ENCODE data around the gene TAF1B.

TAF1B gene

DNA sequence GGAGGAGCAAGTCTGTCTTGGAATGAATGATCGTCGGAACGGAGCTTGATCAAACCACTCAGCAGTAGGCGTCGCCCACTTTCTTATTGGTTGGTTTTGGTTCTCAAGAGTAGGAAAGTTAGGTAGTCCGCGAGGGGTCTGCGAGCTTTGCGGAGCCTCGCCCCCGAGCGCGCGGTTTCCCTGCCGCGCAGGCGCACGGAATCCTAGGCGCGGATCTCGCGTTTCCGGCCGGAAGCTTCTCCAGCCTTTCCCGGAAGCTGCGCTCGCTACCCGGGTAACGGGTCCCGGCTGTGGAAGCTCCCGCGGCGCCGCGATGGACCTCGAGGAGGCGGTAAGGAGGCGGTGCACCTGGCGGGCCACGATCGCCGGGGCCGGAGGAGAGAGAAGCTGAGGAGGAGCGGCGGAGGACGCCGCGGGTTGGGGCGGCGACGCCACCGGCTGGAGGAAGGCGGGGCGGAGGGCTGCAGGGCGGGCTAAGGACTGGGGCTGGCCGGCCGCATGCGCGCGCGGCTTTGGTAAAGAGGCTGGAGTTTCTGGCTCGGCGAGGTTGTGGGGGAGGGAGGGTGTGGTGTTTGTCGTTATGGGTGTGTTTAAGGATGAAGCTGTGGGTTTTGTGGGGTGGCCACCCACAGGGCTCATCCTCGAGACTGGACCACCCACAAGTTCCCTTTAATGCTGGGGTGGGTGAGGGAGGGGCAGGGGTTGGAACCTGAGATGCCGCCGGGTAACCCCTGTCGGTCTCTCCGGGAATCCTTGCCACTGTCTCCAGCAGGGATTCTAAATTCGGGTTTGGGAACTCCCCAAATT is at the start of gene TAF1B:
TAF1B (plus strand) TSS at position 246 of the 807 bp plus-strand sequence; CDS start at position 314, 68 bp downstream.
- no peaks in the 10 kb centered on the region for H3K4me1 ChIP-seq (ENCODE audit: control insufficient read depth, insufficient read depth, low read length)
- peaks cover 6% of the 10 kb centered on the region for H3K36me3 ChIP-seq (ENCODE audit: control insufficient read depth, insufficient read depth, low read length)
- peak within 1 kb of the TSS; percentile 67 for H3K27ac ChIP-seq (ENCODE audit: low read depth, low read length)
- H3K4me3 ChIP-seq (ENCODE audit: low read length) = peak within 1 kb of the TSS; percentile 80
- no peaks in the 10 kb centered on the region for H3K27me3 ChIP-seq (ENCODE audit: control insufficient read depth, insufficient read depth, low read length)
- H3K9ac ChIP-seq (ENCODE audit: low read length) = peak within 1 kb of the TSS; percentile 75

DNA sequence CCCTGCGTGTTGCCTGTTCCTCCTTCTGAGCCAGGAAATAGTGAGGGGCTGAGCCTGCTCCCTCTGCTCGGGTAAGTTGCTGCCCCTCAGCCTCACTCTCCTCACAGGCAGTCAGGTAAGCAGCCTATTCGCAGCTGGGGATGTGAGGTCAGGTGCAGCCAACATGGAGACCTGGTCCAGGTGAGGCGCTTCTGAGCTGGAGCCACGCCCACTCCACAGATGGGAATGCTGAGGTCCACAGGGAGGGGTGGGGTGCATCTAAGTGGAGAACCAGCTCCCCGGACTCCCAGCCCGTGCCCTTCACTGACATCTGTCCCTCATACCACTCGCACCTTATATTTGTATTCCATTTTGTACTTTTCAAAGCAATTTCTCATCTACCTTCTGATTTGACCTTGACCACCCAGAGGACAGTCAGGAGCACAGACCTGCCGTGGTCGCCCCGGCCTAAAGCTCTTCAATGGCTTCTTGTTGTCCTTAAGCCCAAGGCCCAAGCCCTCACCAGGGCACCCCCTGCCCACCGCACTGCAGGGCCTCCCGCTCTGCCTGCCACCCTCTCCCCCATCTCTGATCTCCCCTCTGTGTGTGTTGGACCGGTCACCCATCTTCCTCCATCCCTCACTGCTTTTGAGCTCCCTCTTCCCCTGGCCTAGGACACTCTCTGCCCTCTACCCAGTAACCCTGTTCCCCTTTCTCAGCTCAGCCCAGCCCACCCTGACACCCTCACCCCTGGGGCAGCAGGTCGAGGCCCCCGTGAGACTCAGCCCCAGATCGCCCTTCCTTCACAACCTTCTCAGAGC is 49.2 kb upstream of the TAF1B start:
- no peaks in the 10 kb centered on the region for H3K27me3 ChIP-seq (ENCODE audit: control insufficient read depth, insufficient read depth, low read length)
- H3K4me3 ChIP-seq (ENCODE audit: low read length) = no peak overlapping the region
- H3K4me1 ChIP-seq (ENCODE audit: control insufficient read depth, insufficient read depth, low read length) = no peaks in the 10 kb centered on the region
- H3K9ac ChIP-seq (ENCODE audit: low read length) = no peak overlapping the region
- H3K36me3 ChIP-seq (ENCODE audit: control insufficient read depth, insufficient read depth, low read length) = no peaks in the 10 kb centered on the region
- H3K27ac ChIP-seq (ENCODE audit: low read depth, low read length) = no peak overlapping the region

DNA sequence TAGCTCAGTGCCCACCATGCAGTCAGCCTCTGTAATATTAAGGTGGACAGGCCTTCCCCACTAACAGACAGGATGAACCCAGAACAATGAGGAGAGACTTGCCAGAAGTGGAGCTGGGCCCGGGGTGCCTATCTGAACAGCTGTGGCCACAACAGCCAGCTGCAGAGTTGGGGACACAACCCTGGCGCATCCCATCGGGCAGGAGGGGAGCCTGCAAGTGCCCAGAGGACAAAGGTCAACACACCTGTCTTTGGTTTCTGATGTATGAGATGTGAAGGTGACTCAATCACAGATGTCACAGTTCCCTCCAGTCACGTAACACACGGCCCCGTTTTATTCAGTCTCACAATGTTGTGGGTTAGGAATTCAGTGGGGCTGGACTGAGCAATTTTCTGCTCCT is 48.2 kb upstream of the TAF1B start:
- no peak overlapping the region for H3K9ac ChIP-seq (ENCODE audit: low read length)
- no peak overlapping the region for H3K4me3 ChIP-seq (ENCODE audit: low read length)
- H3K4me1 ChIP-seq (ENCODE audit: control insufficient read depth, insufficient read depth, low read length) = no peaks in the 10 kb centered on the region
- H3K27me3 ChIP-seq (ENCODE audit: control insufficient read depth, insufficient read depth, low read length) = no peaks in the 10 kb centered on the region
- no peak overlapping the region for H3K27ac ChIP-seq (ENCODE audit: low read depth, low read length)
- no peaks in the 10 kb centered on the region for H3K36me3 ChIP-seq (ENCODE audit: control insufficient read depth, insufficient read depth, low read length)

DNA sequence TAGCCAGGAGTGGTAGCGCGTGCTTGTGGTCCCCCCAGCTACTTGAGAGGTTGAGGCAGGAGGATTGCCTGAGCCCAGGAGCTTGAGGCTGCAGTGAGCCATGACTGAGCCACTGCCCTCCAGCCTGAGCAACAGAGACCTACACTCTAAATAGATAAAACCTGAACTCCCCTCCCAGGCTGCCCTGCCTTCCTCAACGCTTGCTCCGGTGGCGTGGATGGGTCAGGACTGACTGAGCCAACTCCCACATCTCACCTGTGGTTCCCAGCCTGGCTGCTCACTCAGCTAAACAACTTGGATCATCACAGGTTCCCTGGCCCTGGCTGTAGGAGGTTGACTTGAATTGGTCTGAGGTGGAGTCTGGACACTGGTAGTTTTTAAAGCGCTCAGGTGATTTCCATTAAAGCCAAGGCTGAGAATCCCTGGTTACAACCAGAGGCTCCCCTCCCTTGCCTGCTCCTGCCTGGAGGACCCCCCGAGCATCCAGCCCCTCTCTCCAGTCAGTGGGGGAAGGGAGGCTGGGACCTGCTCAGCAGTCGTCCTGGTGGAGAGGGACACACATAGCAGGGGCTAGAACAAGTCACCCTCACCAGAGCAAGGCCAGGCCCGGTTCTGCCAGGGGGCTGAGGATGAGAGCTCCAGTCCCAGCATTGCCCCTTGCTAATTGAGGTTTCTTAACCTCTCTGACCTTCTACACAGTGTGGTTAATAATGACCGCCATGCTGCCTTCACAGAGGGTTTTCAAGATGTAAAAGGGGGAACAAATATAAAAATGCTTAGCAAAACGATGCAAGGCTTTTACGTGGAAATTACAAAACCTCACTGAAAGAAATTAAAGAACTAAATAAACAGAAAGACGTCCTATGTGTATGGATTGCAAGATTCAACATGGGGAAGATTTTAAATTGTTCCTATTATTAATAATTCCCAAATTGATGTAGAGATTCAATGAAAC is 46.9 kb upstream of the TAF1B start:
- H3K27me3 ChIP-seq (ENCODE audit: control insufficient read depth, insufficient read depth, low read length) = no peaks in the 10 kb centered on the region
- no peak overlapping the region for H3K9ac ChIP-seq (ENCODE audit: low read length)
- no peaks in the 10 kb centered on the region for H3K36me3 ChIP-seq (ENCODE audit: control insufficient read depth, insufficient read depth, low read length)
- no peak overlapping the region for H3K4me3 ChIP-seq (ENCODE audit: low read length)
- no peaks in the 10 kb centered on the region for H3K4me1 ChIP-seq (ENCODE audit: control insufficient read depth, insufficient read depth, low read length)
- no peak overlapping the region for H3K27ac ChIP-seq (ENCODE audit: low read depth, low read length)

DNA sequence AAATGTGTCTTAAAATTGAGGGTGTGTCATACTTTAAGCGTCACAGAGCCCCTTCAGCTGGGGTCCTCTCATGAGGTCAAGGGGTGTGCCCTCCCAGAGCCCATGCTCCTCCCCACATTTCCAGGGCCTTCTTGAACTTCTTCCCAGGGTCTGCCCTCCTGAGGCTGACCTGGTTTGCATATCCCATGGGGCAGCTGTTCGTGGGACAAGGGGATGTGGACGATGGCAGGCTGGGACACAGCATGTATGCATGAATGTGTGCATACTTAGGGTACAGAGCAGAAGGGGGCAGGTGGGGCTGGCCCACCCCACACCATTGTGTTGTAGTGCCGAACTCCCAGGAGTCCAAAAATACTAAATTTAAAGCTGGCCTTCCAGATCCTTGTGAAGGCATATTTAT is 46.2 kb upstream of the TAF1B start:
- Histone ChIP-seq H3K27ac (ENCODE audit: low read depth, low read length) (no peak overlapping the region), H3K4me3 (ENCODE audit: low read length) (no peak overlapping the region), H3K27me3 (ENCODE audit: control insufficient read depth, insufficient read depth, low read length) (no peaks in the 10 kb centered on the region), H3K36me3 (ENCODE audit: control insufficient read depth, insufficient read depth, low read length) (no peaks in the 10 kb centered on the region), H3K4me1 (ENCODE audit: control insufficient read depth, insufficient read depth, low read length) (no peaks in the 10 kb centered on the region), H3K9ac (ENCODE audit: low read length) (no peak overlapping the region)

DNA sequence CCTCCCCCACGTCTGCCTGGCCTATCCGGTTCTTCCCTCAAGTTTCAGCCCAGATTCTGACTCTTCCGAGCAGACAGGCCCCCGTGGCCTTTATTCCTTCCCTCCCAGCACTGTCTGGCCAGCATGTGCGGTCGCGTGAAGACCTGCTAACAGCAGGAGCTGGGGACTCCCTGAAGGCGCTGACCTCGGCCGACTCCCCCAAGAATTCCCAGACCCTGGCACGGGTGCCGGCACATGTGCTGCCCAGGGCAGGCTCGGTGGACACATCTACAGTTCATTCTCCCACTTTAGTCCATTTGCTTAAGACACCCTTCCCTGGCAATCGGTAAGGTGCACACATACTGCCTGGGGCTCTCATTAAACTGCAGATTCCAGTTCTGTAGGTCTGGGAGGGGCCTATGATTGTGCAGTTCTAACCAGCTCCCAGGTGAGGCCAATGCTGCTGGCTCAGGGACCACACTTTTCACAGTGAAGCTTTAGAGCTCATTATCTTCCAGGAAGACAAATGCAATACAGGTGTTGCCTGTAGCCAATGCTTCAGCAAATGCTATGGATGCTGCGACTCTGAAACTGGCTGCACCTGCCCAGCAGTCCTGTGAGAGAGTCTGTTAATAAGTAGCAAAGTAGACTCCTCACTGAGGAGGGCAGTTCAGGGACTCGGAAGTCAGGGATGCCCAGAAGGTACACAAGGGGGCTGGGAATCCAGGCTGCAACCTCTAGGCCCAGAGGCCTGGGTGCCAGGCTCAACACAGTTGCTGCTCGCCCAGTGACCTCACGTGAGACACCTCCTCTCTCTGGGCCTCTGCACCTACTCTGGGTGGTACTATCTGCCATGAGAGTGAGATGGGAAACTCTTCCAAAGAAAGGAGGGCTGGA is 45.4 kb upstream of the TAF1B start:
- no peak overlapping the region for H3K4me3 ChIP-seq (ENCODE audit: low read length)
- H3K36me3 ChIP-seq (ENCODE audit: control insufficient read depth, insufficient read depth, low read length) = no peaks in the 10 kb centered on the region
- no peak overlapping the region for H3K9ac ChIP-seq (ENCODE audit: low read length)
- no peaks in the 10 kb centered on the region for H3K27me3 ChIP-seq (ENCODE audit: control insufficient read depth, insufficient read depth, low read length)
- no peaks in the 10 kb centered on the region for H3K4me1 ChIP-seq (ENCODE audit: control insufficient read depth, insufficient read depth, low read length)
- no peak overlapping the region for H3K27ac ChIP-seq (ENCODE audit: low read depth, low read length)

DNA sequence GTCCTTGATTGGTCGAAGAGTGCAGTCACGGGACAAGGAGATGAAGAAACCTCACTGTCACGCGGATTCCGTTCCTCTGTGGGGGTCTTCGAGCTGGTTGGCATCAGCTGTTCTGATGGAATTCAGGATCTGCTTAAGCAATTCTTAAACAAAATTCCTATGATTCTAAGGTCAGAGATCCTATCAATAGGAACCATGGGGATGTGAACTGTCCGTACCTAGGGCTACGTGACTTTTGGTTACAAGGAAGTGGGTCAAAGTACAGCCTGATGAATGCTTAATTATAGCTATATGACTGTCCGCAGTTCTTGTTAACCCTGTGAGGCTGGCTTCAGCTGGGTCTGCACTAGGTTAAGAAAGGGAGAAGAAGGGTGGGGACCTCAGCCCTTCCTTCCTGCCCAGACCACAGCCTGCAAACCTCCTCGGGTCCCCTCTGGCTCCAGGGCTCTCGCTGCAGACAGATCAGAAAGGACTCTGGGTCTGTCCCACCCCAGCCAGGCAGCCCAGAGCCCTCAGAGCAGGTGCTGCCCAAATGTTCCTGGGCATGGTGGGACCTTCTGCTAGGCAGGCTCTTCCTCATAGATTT is 44.2 kb upstream of the TAF1B start:
- Histone ChIP-seq H3K9ac (ENCODE audit: low read length) (no peak overlapping the region), H3K27me3 (ENCODE audit: control insufficient read depth, insufficient read depth, low read length) (no peaks in the 10 kb centered on the region), H3K4me3 (ENCODE audit: low read length) (no peak overlapping the region), H3K4me1 (ENCODE audit: control insufficient read depth, insufficient read depth, low read length) (no peaks in the 10 kb centered on the region), H3K36me3 (ENCODE audit: control insufficient read depth, insufficient read depth, low read length) (no peaks in the 10 kb centered on the region), H3K27ac (ENCODE audit: low read depth, low read length) (no peak overlapping the region)

DNA sequence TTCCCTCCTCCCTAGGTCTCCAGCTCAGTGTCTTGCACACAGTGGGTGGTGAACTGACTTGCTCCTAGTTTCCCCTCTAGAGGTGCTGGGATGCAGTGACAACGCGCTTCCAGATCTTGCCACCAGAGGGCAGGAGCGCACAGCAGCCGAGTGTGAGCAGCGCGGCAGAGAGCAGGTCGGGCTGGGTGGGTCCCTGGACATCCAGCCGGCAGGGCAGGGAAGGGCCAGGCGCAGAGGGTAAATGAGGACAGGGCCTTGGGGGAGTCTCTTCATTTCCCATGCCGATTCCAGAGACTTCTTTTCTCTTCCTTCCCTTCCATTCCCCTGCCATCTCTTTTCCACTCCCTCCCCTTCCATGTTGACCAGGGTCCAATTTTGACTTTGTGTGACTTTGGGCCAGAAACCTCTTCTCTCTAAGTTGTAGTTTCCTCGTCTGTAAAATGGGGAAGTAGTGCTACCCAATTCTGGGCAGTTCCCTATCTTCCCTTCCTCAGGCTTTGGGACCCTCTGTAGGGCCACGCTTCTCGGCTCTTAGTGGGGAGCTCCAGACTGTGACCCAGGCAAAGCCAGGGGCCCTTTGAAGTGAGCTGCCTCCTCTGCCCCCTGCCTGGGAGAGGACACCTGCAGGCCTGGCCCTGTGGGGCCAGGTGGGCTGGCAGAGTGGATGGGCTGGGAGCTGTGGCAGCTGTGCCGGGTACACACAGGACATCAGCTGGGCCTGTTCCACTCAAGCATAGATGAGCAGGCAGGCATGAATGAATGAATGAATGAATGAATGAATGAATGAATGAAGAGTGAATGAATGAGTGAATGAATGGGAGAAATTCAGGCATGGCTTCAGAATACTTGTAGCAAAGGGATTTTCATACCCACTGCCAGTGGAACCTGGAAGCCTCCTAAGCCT is 43.3 kb upstream of the TAF1B start:
- Histone ChIP-seq H3K4me3 (ENCODE audit: low read length) (no peak overlapping the region), H3K27me3 (ENCODE audit: control insufficient read depth, insufficient read depth, low read length) (no peaks in the 10 kb centered on the region), H3K9ac (ENCODE audit: low read length) (no peak overlapping the region)

DNA sequence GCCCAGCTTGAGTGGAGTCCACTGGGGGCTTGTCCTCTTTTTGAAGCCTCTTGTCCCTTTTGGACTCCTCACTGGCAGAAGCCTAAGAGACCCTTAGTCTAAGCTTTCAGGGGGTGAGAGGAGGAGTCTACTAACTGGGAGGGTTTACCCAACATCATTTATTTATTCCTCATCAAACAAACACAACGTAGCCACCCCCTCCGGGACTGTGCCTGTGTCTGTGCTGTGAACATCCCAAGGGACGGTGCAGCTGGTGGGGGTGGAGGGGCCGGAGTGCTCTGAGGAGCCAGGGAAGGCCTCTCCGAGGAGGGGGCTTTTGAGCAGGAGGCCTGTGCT is 42.7 kb upstream of the TAF1B start:
- no peak overlapping the region for H3K9ac ChIP-seq (ENCODE audit: low read length)
- no peak overlapping the region for H3K4me3 ChIP-seq (ENCODE audit: low read length)
- no peak overlapping the region for H3K27ac ChIP-seq (ENCODE audit: low read depth, low read length)
- H3K27me3 ChIP-seq (ENCODE audit: control insufficient read depth, insufficient read depth, low read length) = no peaks in the 10 kb centered on the region
- H3K36me3 ChIP-seq (ENCODE audit: control insufficient read depth, insufficient read depth, low read length) = no peaks in the 10 kb centered on the region
- no peaks in the 10 kb centered on the region for H3K4me1 ChIP-seq (ENCODE audit: control insufficient read depth, insufficient read depth, low read length)

More for the DNA sequence above, 43.3 kb upstream of the TAF1B start:
- Histone ChIP-seq H3K27ac (ENCODE audit: low read depth, low read length) (no peak overlapping the region), H3K36me3 (ENCODE audit: control insufficient read depth, insufficient read depth, low read length) (no peaks in the 10 kb centered on the region), H3K4me1 (ENCODE audit: control insufficient read depth, insufficient read depth, low read length) (no peaks in the 10 kb centered on the region)

DNA sequence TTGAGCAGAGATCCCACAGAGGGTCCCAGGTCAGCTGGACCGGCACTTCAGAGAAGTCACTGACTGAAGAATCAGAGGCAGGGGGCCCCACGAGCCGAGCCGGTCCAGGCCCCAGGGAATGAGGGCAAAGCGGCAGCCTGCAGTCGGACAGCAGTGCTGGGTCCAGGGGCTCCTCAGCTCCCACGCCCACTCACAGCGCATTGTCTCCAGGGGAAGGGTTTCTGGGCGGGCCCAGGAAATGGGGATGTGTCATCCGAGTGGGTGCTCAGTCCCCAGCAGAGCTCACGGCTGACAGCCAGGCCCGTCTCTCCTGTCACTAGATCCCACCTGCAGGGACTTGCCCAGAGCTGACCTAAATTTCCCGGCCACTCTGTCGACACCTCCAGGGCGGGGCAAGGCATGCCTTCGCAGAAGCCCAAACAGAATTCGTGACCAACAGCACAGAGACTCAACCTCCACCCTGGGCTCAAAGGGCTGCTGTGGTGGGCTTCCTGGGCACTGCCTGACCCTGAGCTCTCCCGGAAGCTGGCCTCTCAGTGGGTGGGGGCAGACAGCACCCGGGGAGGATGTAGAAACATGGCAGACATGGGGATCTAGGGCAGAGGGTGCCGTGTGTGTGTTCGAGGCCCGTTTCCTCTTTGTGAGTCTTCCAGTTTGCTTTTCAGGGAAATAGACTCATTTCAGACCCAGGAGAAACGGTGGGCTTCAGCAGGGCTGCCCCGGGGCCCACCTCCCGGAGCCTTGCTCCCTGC is 42.1 kb upstream of the TAF1B start:
- H3K27ac ChIP-seq (ENCODE audit: low read depth, low read length) = no peak overlapping the region
- H3K27me3 ChIP-seq (ENCODE audit: control insufficient read depth, insufficient read depth, low read length) = no peaks in the 10 kb centered on the region
- H3K4me1 ChIP-seq (ENCODE audit: control insufficient read depth, insufficient read depth, low read length) = no peaks in the 10 kb centered on the region
- no peaks in the 10 kb centered on the region for H3K36me3 ChIP-seq (ENCODE audit: control insufficient read depth, insufficient read depth, low read length)
- no peak overlapping the region for H3K9ac ChIP-seq (ENCODE audit: low read length)
- H3K4me3 ChIP-seq (ENCODE audit: low read length) = no peak overlapping the region

All from rectal smooth muscle tissue (tissue), 1 donor.